Tibial nerve (tissue), 4 donors: ENCODE data around the gene CAMTA1.

Experiments
- CTCF ChIP-seq, 5 experiments: fragments of 200-600 bp in 3 of 5; fragments of 450-650 bp in 2 of 5; sonication (generic) in 3 of 5; IDR thresholded peaks; one replicate each; pipeline ENCODE4 v1.5.1; 2016 to 2019; ENCODE audit warnings: antibody characterized with exemption in 5 of 5, mild to moderate bottlenecking in 3 of 5, moderate library complexity in 2 of 5
- EP300 ChIP-seq, 2 donors: sonication (generic); formaldehyde crosslinking; IDR thresholded peaks; one replicate each; pipeline ENCODE4 v1.6.1; 2017; ENCODE audit warnings: antibody characterized with exemption in 2 of 2, mild to moderate bottlenecking in 1 of 2
- POLR2A ChIP-seq, 2 donors: fragments of 450-650 bp; IDR thresholded peaks; one replicate each; pipeline ENCODE4 v1.6.1; 2017; ENCODE audit warnings: antibody characterized with exemption in 2 of 2, mild to moderate bottlenecking in 2 of 2, moderate library complexity in 2 of 2

GRCh38 chr1:7036386-7036785, 251.1 kb downstream of the CAMTA1 start:
- TF ChIP-seq CTCF (IDR thresholded peaks at IDR 0.05) (no peak), POLR2A (IDR thresholded peaks at IDR 0.05) (no peak), EP300 (IDR thresholded peaks at IDR 0.05) (no peak)
